Natural killer cell (primary cell): ENCODE measurements around the gene CENPQ. TPM values are rescaled to one million over a fixed set of nuclear protein-coding genes. Genes with fewer than 3 reads are reported as not detected.

ENCODE experiments used
- ATAC-seq, 3 donors: fragments of 150-1000 bp in 2 of 3; fragments of 200-7000 bp in 1 of 3; cut with Tn5 transposase; 1 replicate in 1 of 3; 2 replicates in 2 of 3; pipeline ENCODE4 v1.10.0; 2021; ENCODE audit warnings: mild to moderate bottlenecking in 2 of 3, moderate library complexity in 2 of 3
- DNase-seq, 2 donors: peaks; one replicate each; pipeline versions ENCODE4 v3.0.0 to v3.0.0-alpha.2; 2013 to 2021; ENCODE audit warnings: mixed read lengths in 1 of 2
- H3K27ac ChIP-seq: one replicate; pipeline ENCODE4 v1.5.1; 2013; ENCODE audit warnings: mild to moderate bottlenecking, low read length
- H3K27me3 ChIP-seq: one replicate; pipeline ENCODE4 v1.6.1; 2013; ENCODE audit warnings: low read length; ENCODE audit not compliant: control insufficient read depth, insufficient read depth
- H3K36me3 ChIP-seq: one replicate; pipeline ENCODE4 v1.6.1; 2013; ENCODE audit warnings: low read length; ENCODE audit not compliant: control insufficient read depth, insufficient read depth
- H3K4me1 ChIP-seq: one replicate; pipeline ENCODE4 v1.6.1; 2013; ENCODE audit warnings: low read length; ENCODE audit not compliant: control insufficient read depth, insufficient read depth
- H3K4me3 ChIP-seq: one replicate; pipeline ENCODE4 v1.5.1; 2013; ENCODE audit warnings: low read length
- H3K9me3 ChIP-seq: one replicate; pipeline ENCODE4 v1.6.1; 2013; ENCODE audit warnings: low read length; ENCODE audit not compliant: control insufficient read depth, insufficient read depth
- H3K27ac Mint-ChIP-seq, 2 donors: one replicate each; pipeline ENCODE4 v1.8.0; 2022; ENCODE audit warnings: mild to moderate bottlenecking in 2 of 2, mixed read lengths in 2 of 2, moderate library complexity in 1 of 2
- H3K27me3 Mint-ChIP-seq, 2 donors: one replicate each; pipeline ENCODE4 v1.8.0; 2022; ENCODE audit warnings: low read depth in 2 of 2, mixed read lengths in 2 of 2
- H3K36me3 Mint-ChIP-seq: one replicate; pipeline ENCODE4 v1.8.0; 2022; ENCODE audit warnings: mixed read lengths
- H3K4me1 Mint-ChIP-seq, 2 donors: one replicate each; pipeline ENCODE4 v1.8.0; 2022; ENCODE audit warnings: mixed read lengths in 2 of 2
- H3K4me3 Mint-ChIP-seq: one replicate; pipeline ENCODE4 v1.8.0; 2022; ENCODE audit warnings: mild to moderate bottlenecking, moderate library complexity, mixed read lengths
- H3K9me3 Mint-ChIP-seq, 2 donors: one replicate each; pipeline ENCODE4 v1.8.0; 2022; ENCODE audit warnings: mixed read lengths in 2 of 2
- CTCF ChIP-seq: fragments of 200-600 bp; IDR thresholded peaks from one replicate; pipeline ENCODE4 v1.8.0; 2022; ENCODE audit warnings: antibody characterized with exemption
- WGBS: methylation state at CpG from one replicate; pipeline ENCODE4 v1.1.7; 2013; ENCODE audit warnings: missing lambda C conversion rate; ENCODE audit not compliant: insufficient coverage; 5-methylcytosine and 5-hydroxymethylcytosine counted together
- intact Hi-C: fragments of 100-400 bp; cut with micrococcal nuclease; formaldehyde crosslinking; loops from one replicate; pipeline ENCODE4 v1.14.2; 2022
- total RNA-seq, 4 donors: library from RNA; stranded (reverse); fragments of 120-200 nt in 1 of 4; gene quantifications; one replicate each; pipeline versions ENCODE4 v1.2.3 to v1.2.4, GENCODE V29; 2013 to 2022

The CENPQ gene
- total RNA-seq, 3 donors from 2014 or later (not counting 1 experiment from before 2014, with no cell fraction given): 1.5 to 3.2 (median 1.6) TPM

GRCh38 chr6:49535795-49536194, 72.6 kb downstream of the CENPQ start:
- Mint-ChIP-seq H3K9me3 (no peaks in the 10 kb centered on the region), H3K27me3 (no peaks in the 10 kb centered on the region), H3K4me1 (no peaks in the 10 kb centered on the region), H3K4me3 (no peak overlapping the region), H3K36me3 (no peaks in the 10 kb centered on the region), H3K27ac (no peak overlapping the region)
- DNase-seq: no peak
- no CpG with 5 or more reads among the region's 5 CpGs for WGBS
- H3K27ac ChIP-seq: no peak overlapping the region
- no peaks in the 10 kb centered on the region for H3K36me3 ChIP-seq
- H3K4me3 ChIP-seq: no peak overlapping the region
- H3K4me1 ChIP-seq: no peaks in the 10 kb centered on the region
- TF ChIP-seq CTCF: no peak
- H3K27me3 ChIP-seq: no peaks in the 10 kb centered on the region
- no peaks in the 10 kb centered on the region for H3K9me3 ChIP-seq
- intact Hi-C loops: loop anchor here (10.0 kb wide), 1 partner anchor 299 kb away; no protein-coding TSS in a partner anchor
- no peak for ATAC-seq

GRCh38 chr6:49539102-49539501, 75.9 kb downstream of the CENPQ start:
- Mint-ChIP-seq H3K27me3 (no peaks in the 10 kb centered on the region), H3K36me3 (no peaks in the 10 kb centered on the region), H3K4me3 (no peak overlapping the region), H3K9me3 (no peaks in the 10 kb centered on the region), H3K27ac (no peak overlapping the region), H3K4me1 (no peaks in the 10 kb centered on the region)
- no peaks in the 10 kb centered on the region for H3K4me1 ChIP-seq
- no peaks in the 10 kb centered on the region for H3K9me3 ChIP-seq
- H3K4me3 ChIP-seq: no peak overlapping the region
- no peak for ATAC-seq
- no peak for DNase-seq
- H3K27me3 ChIP-seq: no peaks in the 10 kb centered on the region
- no peaks in the 10 kb centered on the region for H3K36me3 ChIP-seq
- 94% methylated on average over 1 of the region's 3 CpGs for WGBS
- TF ChIP-seq CTCF: no peak
- H3K27ac ChIP-seq: no peak overlapping the region
- intact Hi-C loops: loop anchor here (10.0 kb wide), 1 partner anchor 296 kb away; no protein-coding TSS in a partner anchor

- Mint-ChIP-seq H3K4me3 (no peak overlapping the region), H3K4me1 (no peaks in the 10 kb centered on the region), H3K27me3 (no peaks in the 10 kb centered on the region), H3K27ac (no peak overlapping the region), H3K36me3 (no peaks in the 10 kb centered on the region), H3K9me3 (no peaks in the 10 kb centered on the region)
- intact Hi-C loops: no loop called here
- H3K27ac ChIP-seq: no peak overlapping the region
- H3K27me3 ChIP-seq: no peaks in the 10 kb centered on the region
- no peaks in the 10 kb centered on the region for H3K9me3 ChIP-seq
- no peaks in the 10 kb centered on the region for H3K36me3 ChIP-seq
- TF ChIP-seq CTCF: no peak
- no peak overlapping the region for H3K4me3 ChIP-seq
- DNase-seq (no peak), ATAC-seq (no peak)
- no peaks in the 10 kb centered on the region for H3K4me1 ChIP-seq
Observed at GRCh38 chr6:49540614-49541013, 77.4 kb downstream of the CENPQ start.

- Histone ChIP-seq H3K36me3 (no peaks in the 10 kb centered on the region), H3K27ac (no peak overlapping the region), H3K4me3 (no peak overlapping the region), H3K4me1 (no peaks in the 10 kb centered on the region), H3K9me3 (no peaks in the 10 kb centered on the region), H3K27me3 (no peaks in the 10 kb centered on the region)
- Mint-ChIP-seq H3K4me3 (no peak overlapping the region), H3K27ac (no peak overlapping the region), H3K36me3 (no peaks in the 10 kb centered on the region), H3K4me1 (no peaks in the 10 kb centered on the region), H3K9me3 (no peaks in the 10 kb centered on the region), H3K27me3 (peaks cover 0 to 2% of the 10 kb centered on the region in 2 donors)
- no peak for TF ChIP-seq CTCF
- DNase-seq: no peak
- ATAC-seq: no peak
- WGBS: 77% methylated on average over 1 of the region's 1 CpG
- intact Hi-C loops: no loop called here
Observed at GRCh38 chr6:49541210-49541724, 78.1 kb downstream of the CENPQ start.
